Bronchial epithelial cell (primary cell): ENCODE data around the gene PRR15. TPM values are rescaled to one million over a fixed set of nuclear protein-coding genes. Genes with fewer than 3 reads are reported as not detected.
A peak's percentile ranks its signal among the peaks of the same experiment; 100 is the strongest.

Source experiments
- DNase-seq: peaks from one replicate; pipeline ENCODE4 v3.0.0-alpha.2; 2010; ENCODE audit warnings: low read depth
- FAIRE-seq: peaks from 2 replicates; lab custom pipeline; 2011; peaks lifted over from hg19 to GRCh38; lab: Jason Lieb, UNC
- H3K27me3 ChIP-seq: 2 replicates; pipeline ENCODE4 v1.5.1; 2011; ENCODE audit warnings: low read length; ENCODE audit not compliant: control insufficient read depth, insufficient read depth
- H3K36me3 ChIP-seq: 2 replicates; pipeline ENCODE4 v1.5.1; 2011; ENCODE audit warnings: low read length; ENCODE audit not compliant: control insufficient read depth, insufficient read depth
- H3K4me3 ChIP-seq: 2 replicates; pipeline ENCODE4 v1.5.1; 2011; ENCODE audit warnings: mild to moderate bottlenecking, low read depth, low read length, control low read depth
- CTCF ChIP-seq: IDR thresholded peaks from 2 replicates; pipeline ENCODE4 v1.5.1; 2011; ENCODE audit warnings: mild to moderate bottlenecking, moderate library complexity, low read length, control low read depth, inconsistent platforms; ENCODE audit not compliant: insufficient read depth, severe bottlenecking
- total RNA-seq: library from RNA; depleted of rRNA; stranded (reverse); fragments of >200 nt; gene quantifications from 2 replicates; pipeline ENCODE4 v1.2.1, GENCODE V29; 2014

Gene PRR15
- total RNA-seq, 1 donor from 2014 or later = 2.1 TPM

- FAIRE-seq = no peak
- Histone ChIP-seq H3K27me3 (peaks cover 2% of the 10 kb centered on the region), H3K36me3 (no peaks in the 10 kb centered on the region), H3K4me3 (no peak overlapping the region)
- DNase-seq = no peak
- no peak for TF ChIP-seq CTCF
These were observed 9.9 kb downstream of the PRR15 start for GRCh38 chr7:29573567-29573966.

GRCh38 chr7:29574659-29575058, 11.0 kb downstream of the PRR15 start:
- TF ChIP-seq CTCF = no peak
- Histone ChIP-seq H3K27me3 (peaks cover 2% of the 10 kb centered on the region), H3K4me3 (no peak overlapping the region), H3K36me3 (no peaks in the 10 kb centered on the region)
- no peak for FAIRE-seq
- DNase-seq = no peak

- TF ChIP-seq CTCF = no peak
- H3K36me3 ChIP-seq = no peaks in the 10 kb centered on the region
- H3K4me3 ChIP-seq = no peak overlapping the region
- no peaks in the 10 kb centered on the region for H3K27me3 ChIP-seq
- no peak for DNase-seq
- no peak for FAIRE-seq
These were observed 23.7 kb downstream of the PRR15 start for GRCh38 chr7:29587195-29587808.

- DNase-seq = no peak
- Histone ChIP-seq H3K36me3 (no peaks in the 10 kb centered on the region), H3K4me3 (no peak overlapping the region), H3K27me3 (no peaks in the 10 kb centered on the region)
- TF ChIP-seq CTCF = no peak
- no peak for FAIRE-seq
These were observed 24.6 kb downstream of the PRR15 start for GRCh38 chr7:29588212-29588611.

- no peaks in the 10 kb centered on the region for H3K36me3 ChIP-seq
- no peak overlapping the region for H3K4me3 ChIP-seq
- peak; percentile 92 for TF ChIP-seq CTCF
- FAIRE-seq (no peak), DNase-seq (peak; percentile 58)
- H3K27me3 ChIP-seq = no peaks in the 10 kb centered on the region
These were observed 25.5 kb downstream of the PRR15 start for GRCh38 chr7:29588900-29589696.

GRCh38 chr7:29592866-29593265, 29.2 kb downstream of the PRR15 start:
- no peaks in the 10 kb centered on the region for H3K27me3 ChIP-seq
- FAIRE-seq = no peak
- no peak overlapping the region for H3K4me3 ChIP-seq
- DNase-seq = no peak
- no peak for TF ChIP-seq CTCF
- H3K36me3 ChIP-seq = no peaks in the 10 kb centered on the region
